8988T (cell line): ENCODE measurements around the gene FBXO15.

Source experiments
- DNase-seq: peaks from one replicate; pipeline ENCODE4 v3.0.0; 2011

The FBXO15 gene

GRCh38 chr18:74050807-74051206 is 96.8 kb downstream of the FBXO15 start:
- DNase-seq: no peak

GRCh38 chr18:74040459-74041332 is 106.9 kb downstream of the FBXO15 start:
- DNase-seq: peak; percentile 10

- no peak for DNase-seq
These were observed 107.6 kb downstream of the FBXO15 start for GRCh38 chr18:74040008-74040407.

GRCh38 chr18:74029161-74029560 is 118.5 kb downstream of the FBXO15 start:
- no peak for DNase-seq
